ENCODE measurements around the gene POU2F1. TPM values are rescaled to one million over a fixed set of nuclear protein-coding genes. Genes with fewer than 3 reads are reported as not detected.

Gene POU2F1
- total and polyA plus RNA-seq, 9 donors = 3.9 to 24.6 (median 17.0) TPM

- no peaks in the 10 kb centered on the region for H3K27me3 ChIP-seq
- intact Hi-C loops (cut with DNase I) = loop anchor here in 1 of 4 donors (5.0 kb wide), 1 partner anchor 175 kb away; no protein-coding TSS in a partner anchor
- no peaks in the 10 kb centered on the region for H3K9me3 ChIP-seq
- TF ChIP-seq EP300 (IDR thresholded peaks at IDR 0.05) (no peak), POLR2A (IDR thresholded peaks at IDR 0.05) (no peak)
- TF ChIP-seq, protein P1, sequence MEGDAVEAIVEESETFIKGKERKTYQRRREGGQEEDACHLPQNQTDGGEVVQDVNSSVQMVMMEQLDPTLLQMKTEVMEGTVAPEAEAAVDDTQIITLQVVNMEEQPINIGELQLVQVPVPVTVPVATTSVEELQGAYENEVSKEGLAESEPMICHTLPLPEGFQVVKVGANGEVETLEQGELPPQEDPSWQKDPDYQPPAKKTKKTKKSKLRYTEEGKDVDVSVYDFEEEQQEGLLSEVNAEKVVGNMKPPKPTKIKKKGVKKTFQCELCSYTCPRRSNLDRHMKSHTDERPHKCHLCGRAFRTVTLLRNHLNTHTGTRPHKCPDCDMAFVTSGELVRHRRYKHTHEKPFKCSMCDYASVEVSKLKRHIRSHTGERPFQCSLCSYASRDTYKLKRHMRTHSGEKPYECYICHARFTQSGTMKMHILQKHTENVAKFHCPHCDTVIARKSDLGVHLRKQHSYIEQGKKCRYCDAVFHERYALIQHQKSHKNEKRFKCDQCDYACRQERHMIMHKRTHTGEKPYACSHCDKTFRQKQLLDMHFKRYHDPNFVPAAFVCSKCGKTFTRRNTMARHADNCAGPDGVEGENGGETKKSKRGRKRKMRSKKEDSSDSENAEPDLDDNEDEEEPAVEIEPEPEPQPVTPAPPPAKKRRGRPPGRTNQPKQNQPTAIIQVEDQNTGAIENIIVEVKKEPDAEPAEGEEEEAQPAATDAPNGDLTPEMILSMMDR (IDR thresholded peaks at IDR 0.05) = no peak
- peaks cover 10% of the 10 kb centered on the region for H3K4me1 ChIP-seq (ENCODE audit: insufficient read depth)
- H3K4me3 ChIP-seq = no peak overlapping the region
- no peak overlapping the region for H3K27ac ChIP-seq
- DNase-seq = no peak
- no peaks in the 10 kb centered on the region for H3K36me3 ChIP-seq
These were observed 46.3 kb downstream of the POU2F1 start for GRCh38 chr1:167266965-167267364.

DNA sequence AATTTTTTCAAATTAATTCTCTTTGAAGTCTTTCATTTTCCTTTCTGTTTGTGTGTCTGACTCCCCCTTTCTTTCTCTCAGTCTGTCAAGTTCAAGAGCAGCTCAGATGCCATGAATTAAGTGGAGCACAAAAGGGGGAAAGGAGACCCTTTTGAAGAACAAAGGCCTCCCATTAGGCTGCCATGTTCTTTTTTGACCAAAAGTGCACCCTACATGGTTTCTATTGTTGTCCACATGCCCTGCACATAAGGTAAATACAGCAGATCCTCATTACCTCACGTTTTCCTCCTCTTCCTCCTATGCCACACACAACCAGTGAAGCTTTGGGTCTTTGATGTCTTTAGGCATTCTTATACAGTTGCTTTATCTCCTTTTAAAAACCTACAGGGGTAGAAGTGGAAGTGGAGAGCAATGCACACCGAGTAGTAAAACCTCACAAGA lies 47.7 kb downstream of the POU2F1 start:
- 85 to 87% (median 87%) methylated on average over 2 of the region's 2 CpGs for WGBS, 3 donors
- H3K27ac ChIP-seq = no peak overlapping the region
- TF ChIP-seq, protein P1 (IDR thresholded peaks at IDR 0.05) = no peak
- no peak for TF ChIP-seq EP300 (IDR thresholded peaks at IDR 0.05)
- no peak for TF ChIP-seq POLR2A (IDR thresholded peaks at IDR 0.05)
- intact Hi-C loops (cut with DNase I) = loop anchor here in 1 of 4 donors (5.0 kb wide), 1 partner anchor 174 kb away; no protein-coding TSS in a partner anchor
- H3K9me3 ChIP-seq = no peaks in the 10 kb centered on the region
- no peaks in the 10 kb centered on the region for H3K27me3 ChIP-seq
- H3K36me3 ChIP-seq = no peaks in the 10 kb centered on the region
- DNase-seq = no peak
- H3K4me1 ChIP-seq (ENCODE audit: insufficient read depth) = peaks cover 4% of the 10 kb centered on the region
- H3K4me3 ChIP-seq = no peak overlapping the region

DNA sequence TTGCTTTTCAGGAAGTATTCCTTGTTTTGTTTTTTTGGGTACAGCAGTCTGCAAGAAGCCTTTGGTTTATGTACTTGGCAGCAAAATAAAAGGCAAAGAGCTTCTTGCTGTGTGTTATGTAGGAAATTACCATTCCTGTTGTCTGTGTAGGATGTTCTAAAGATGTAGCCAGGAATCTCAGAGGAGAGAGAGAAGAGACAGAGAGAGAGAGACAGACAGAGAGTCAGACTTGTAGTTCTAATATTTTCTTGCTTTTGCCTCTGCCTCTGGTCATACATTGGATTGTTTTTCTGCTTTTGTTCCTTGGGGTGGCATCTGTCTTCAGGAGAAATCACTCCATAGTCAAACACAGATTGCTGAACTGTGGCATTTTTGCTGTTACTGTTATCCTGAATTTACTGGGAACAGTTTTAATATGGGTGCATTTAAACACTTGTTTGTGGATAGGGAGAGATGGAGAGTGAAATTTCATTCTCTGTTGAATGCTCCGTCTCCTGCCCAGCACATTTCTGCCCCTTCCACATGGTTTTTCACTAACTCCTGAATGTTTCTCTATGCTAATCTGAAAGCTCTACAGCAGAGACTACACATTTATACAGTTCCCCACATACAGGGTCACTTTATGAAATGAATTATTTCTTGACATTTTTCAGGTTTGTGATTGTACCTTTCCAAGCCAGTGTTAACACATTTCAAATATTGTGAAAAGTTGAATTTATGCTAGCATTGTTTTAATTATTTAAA lies 49.8 kb downstream of the POU2F1 start:
- H3K4me1 ChIP-seq (ENCODE audit: insufficient read depth) = peaks cover 6% of the 10 kb centered on the region
- DNase-seq = no peak
- WGBS, 3 donors = 49 to 80% (median 50%) methylated on average over 1 of the region's 1 CpG
- H3K27me3 ChIP-seq = no peaks in the 10 kb centered on the region
- H3K27ac ChIP-seq = no peak overlapping the region
- TF ChIP-seq EP300 (IDR thresholded peaks at IDR 0.05) (no peak), POLR2A (IDR thresholded peaks at IDR 0.05) (no peak)
- TF ChIP-seq, protein P1 (IDR thresholded peaks at IDR 0.05) = no peak
- intact Hi-C loops (cut with DNase I) = loop anchor here in 1 of 4 donors (10.0 kb wide), 1 partner anchor 174 kb away; no protein-coding TSS in a partner anchor
- H3K9me3 ChIP-seq = no peaks in the 10 kb centered on the region
- H3K36me3 ChIP-seq = no peaks in the 10 kb centered on the region
- no peak overlapping the region for H3K4me3 ChIP-seq

- no peaks in the 10 kb centered on the region for H3K36me3 ChIP-seq
- H3K27me3 ChIP-seq = no peaks in the 10 kb centered on the region
- TF ChIP-seq EP300 (IDR thresholded peaks at IDR 0.05) = no peak
- no peak overlapping the region for H3K4me3 ChIP-seq
- 86 to 90% (median 89%) methylated on average over 3 of the region's 3 CpGs for WGBS, 3 donors
- no peaks in the 10 kb centered on the region for H3K9me3 ChIP-seq
- intact Hi-C loops (cut with DNase I) = loop anchor here in 1 of 4 donors (10.0 kb wide), 1 partner anchor 172 kb away; no protein-coding TSS in a partner anchor
- DNase-seq = no peak
- peaks cover 6% of the 10 kb centered on the region for H3K4me1 ChIP-seq (ENCODE audit: insufficient read depth)
- no peak overlapping the region for H3K27ac ChIP-seq
These were observed 51.8 kb downstream of the POU2F1 start for GRCh38 chr1:167272369-167272957.

Measured in ovary (tissue), 9 donors.